MM.1S (cell line): ENCODE data around the gene ANGEL2.

Experiments used
- DNase-seq: peaks from one replicate; pipeline ENCODE4 v3.0.0-alpha.2; 2015
- H2AFZ ChIP-seq: fragments of 300-600 bp; sonication (generic); 2 replicates; pipeline ENCODE4 v1.6.0; 2016; ENCODE audit warnings: antibody characterized with exemption, low read length
- H3F3A ChIP-seq: fragments of 300-600 bp; sonication (generic); 2 replicates; pipeline ENCODE4 v1.6.1; 2016; ENCODE audit warnings: mild to moderate bottlenecking, antibody characterized with exemption, low read length, moderate library complexity, mixed read lengths; ENCODE audit not compliant: insufficient read depth
- H3K27ac ChIP-seq: fragments of 300-600 bp; sonication (generic); 2 replicates; pipeline ENCODE4 v1.5.1; 2016; ENCODE audit warnings: mild to moderate bottlenecking, low read length
- H3K27me3 ChIP-seq: fragments of 300-600 bp; sonication (generic); replicated peaks from 2 replicates; pipeline ENCODE4 v1.6.0; 2016; ENCODE audit warnings: low read length; ENCODE audit not compliant: insufficient read depth
- H3K36me3 ChIP-seq: fragments of 300-600 bp; sonication (generic); replicated peaks from 2 replicates; pipeline ENCODE4 v1.6.1; 2016; ENCODE audit warnings: mild to moderate bottlenecking, low read length, mixed read lengths; ENCODE audit not compliant: insufficient read depth
- H3K4me1 ChIP-seq: fragments of 300-600 bp; sonication (generic); 2 replicates; pipeline ENCODE4 v1.6.1; 2016; ENCODE audit warnings: low read length, mixed read lengths
- H3K4me2 ChIP-seq: fragments of 300-600 bp; sonication (generic); 2 replicates; pipeline ENCODE4 v1.6.0; 2016; ENCODE audit warnings: low read depth, low read length
- H3K4me3 ChIP-seq: fragments of 300-600 bp; sonication (generic); 2 replicates; pipeline ENCODE4 v1.5.1; 2016; ENCODE audit warnings: low read length, mixed read lengths
- H3K79me2 ChIP-seq: fragments of 300-600 bp; sonication (generic); 2 replicates; pipeline ENCODE4 v1.6.1; 2016; ENCODE audit warnings: mixed run types, low read length, mixed read lengths
- H3K9ac ChIP-seq: fragments of 300-600 bp; sonication (generic); 2 replicates; pipeline ENCODE4 v1.6.1; 2016; ENCODE audit warnings: low read length, mixed read lengths
- H3K9me2 ChIP-seq: fragments of 300-600 bp; sonication (generic); replicated peaks from 2 replicates; pipeline ENCODE4 v1.6.1; 2016; ENCODE audit warnings: mild to moderate bottlenecking, low read length, mixed read lengths; ENCODE audit not compliant: insufficient read depth
- H3K9me3 ChIP-seq: fragments of 300-600 bp; sonication (generic); replicated peaks from 2 replicates; pipeline ENCODE4 v1.6.1; 2016; ENCODE audit warnings: mild to moderate bottlenecking, low read length, mixed read lengths; ENCODE audit not compliant: insufficient read depth
- H4K20me1 ChIP-seq: fragments of 300-600 bp; sonication (generic); 2 replicates; pipeline ENCODE4 v1.6.1; 2016; ENCODE audit warnings: mild to moderate bottlenecking, low read length, moderate library complexity, mixed read lengths; ENCODE audit not compliant: insufficient read depth
- CTCF ChIP-seq: fragments of 300-600 bp; sonication (generic); IDR thresholded peaks from 2 replicates; pipeline ENCODE4 v1.5.1; 2016; ENCODE audit warnings: antibody characterized with exemption, low read length, mixed read lengths
- EZH2 ChIP-seq: fragments of 300-600 bp; sonication (generic); optimal IDR thresholded peaks from 2 replicates; pipeline ENCODE3; 2017; ENCODE audit warnings: low read depth, mild to moderate bottlenecking, antibody characterized with exemption, low read length, mixed read lengths
- EZH2phosphoT487 ChIP-seq: fragments of 300-600 bp; sonication (generic); IDR thresholded peaks from 2 replicates; pipeline ENCODE4 v1.6.1; 2018; ENCODE audit warnings: antibody characterized with exemption, low read length

The ANGEL2 gene

DNA sequence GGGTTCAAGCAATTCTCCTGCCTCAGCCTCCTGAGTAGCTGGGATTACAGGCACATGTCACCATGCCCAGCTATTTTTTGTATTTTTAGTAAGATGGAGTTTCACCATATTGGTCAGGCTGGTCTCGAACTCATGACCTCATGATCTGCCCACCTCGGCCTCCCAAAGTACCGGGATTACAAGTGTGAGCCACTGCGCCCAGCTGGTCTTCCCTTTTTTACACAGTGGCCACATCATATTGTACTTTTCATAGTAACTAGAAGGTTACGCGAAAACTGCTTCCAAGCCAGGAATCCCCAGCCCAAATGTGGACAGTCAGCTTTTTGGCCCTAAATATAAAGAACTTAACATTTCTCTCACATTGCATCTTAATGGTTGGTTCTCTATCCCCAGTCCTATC, 61.2 kb downstream of the ANGEL2 start:
- no peaks in the 10 kb centered on the region for H3K27me3 ChIP-seq
- H3K4me3 ChIP-seq: no peak overlapping the region
- no peaks in the 10 kb centered on the region for H3K79me2 ChIP-seq
- no peaks in the 10 kb centered on the region for H3F3A ChIP-seq
- H3K9ac ChIP-seq: no peak overlapping the region
- no peaks in the 10 kb centered on the region for H3K9me2 ChIP-seq
- no peak overlapping the region for H3K4me2 ChIP-seq
- no peaks in the 10 kb centered on the region for H4K20me1 ChIP-seq
- H3K4me1 ChIP-seq: peaks cover 11% of the 10 kb centered on the region; the same call in 1 of the 2 replicates
- TF ChIP-seq EZH2phosphoT487 (no peak), CTCF (no peak), EZH2 (no peak)
- no peak overlapping the region for H3K27ac ChIP-seq
- DNase-seq: no peak
- H3K9me3 ChIP-seq: no peaks in the 10 kb centered on the region
- H3K36me3 ChIP-seq: no peaks in the 10 kb centered on the region
- H2AFZ ChIP-seq: no peak overlapping the region

- Histone ChIP-seq H2AFZ (no peak overlapping the region), H3K36me3 (no peaks in the 10 kb centered on the region), H3K4me1 (peaks cover 11% of the 10 kb centered on the region; the same call in 1 of the 2 replicates), H3K79me2 (no peaks in the 10 kb centered on the region), H3K9me2 (no peaks in the 10 kb centered on the region), H3K27ac (no peak overlapping the region), H3F3A (no peaks in the 10 kb centered on the region), H3K9me3 (no peaks in the 10 kb centered on the region), H3K4me2 (no peak overlapping the region), H4K20me1 (no peaks in the 10 kb centered on the region), H3K27me3 (no peaks in the 10 kb centered on the region), H3K4me3 (no peak overlapping the region), H3K9ac (no peak overlapping the region)
- TF ChIP-seq EZH2 (no peak), CTCF (no peak), EZH2phosphoT487 (no peak)
- DNase-seq: no peak
Observed at GRCh38 chr1:212953321-212953720, 62.3 kb downstream of the ANGEL2 start.

DNA sequence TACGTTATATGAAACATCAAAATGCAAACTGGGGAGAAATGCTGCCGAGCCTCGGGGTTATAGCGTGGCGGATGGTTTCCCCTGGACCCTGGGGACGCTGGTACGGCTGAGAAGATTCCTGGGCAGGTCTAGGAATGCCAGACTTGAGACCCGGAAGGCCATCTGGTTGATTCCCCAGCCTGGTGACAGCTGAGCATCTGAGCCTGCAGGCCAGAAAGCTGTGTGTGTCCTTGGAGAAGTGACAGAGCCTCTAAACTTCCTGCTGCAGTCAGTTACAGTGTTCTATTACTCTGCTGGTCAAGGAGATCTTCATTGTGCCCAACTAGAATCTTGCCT, 63.1 kb downstream of the ANGEL2 start:
- Histone ChIP-seq H3K36me3 (no peaks in the 10 kb centered on the region), H2AFZ (no peak overlapping the region), H3K4me1 (peaks cover 11% of the 10 kb centered on the region; the same call in 1 of the 2 replicates), H3K9ac (no peak overlapping the region), H3K9me3 (no peaks in the 10 kb centered on the region), H3K4me3 (no peak overlapping the region), H3K4me2 (no peak overlapping the region), H3K27me3 (no peaks in the 10 kb centered on the region), H3K9me2 (no peaks in the 10 kb centered on the region), H3K27ac (no peak overlapping the region), H3K79me2 (no peaks in the 10 kb centered on the region), H4K20me1 (no peaks in the 10 kb centered on the region), H3F3A (0 out of 2 replicates have a peak, but pooled peaks cover under 1% of the 10 kb centered on the region)
- DNase-seq: no peak
- TF ChIP-seq EZH2 (no peak), EZH2phosphoT487 (no peak), CTCF (no peak)
